ENCODE measurements around the gene DCHS1.

- TF ChIP-seq POLR2A (IDR thresholded peaks at IDR 0.05; ENCODE audit: low read depth, low read length) (no peak), POU2F2 (IDR thresholded peaks at IDR 0.05; ENCODE audit: low read depth, low read length) (no peak), SPI1 (IDR thresholded peaks at IDR 0.05; ENCODE audit: low read depth, low read length) (no peak), TAF1 (IDR thresholded peaks at IDR 0.05; ENCODE audit: low read depth, low read length) (peak; percentile 36; the same call in 1 of the 2 replicates), POLR2AphosphoS5 (IDR thresholded peaks at IDR 0.05; ENCODE audit: low read depth, low read length) (0 out of 2 replicates have a peak, but pooled peaks have one; percentile 41)
Measured at GRCh38 chr11:6604081-6604626, 51.5 kb downstream of the DCHS1 start.

Data from GM12891 (cell line).